Measurements from ENCODE around the gene ZSCAN16.

ZSCAN16 gene

GRCh38 chr6:28111964-28112363, 12.4 kb upstream of the ZSCAN16 start:
- Histone ChIP-seq H3K4me2 (ENCODE audit: low read length) (no peak overlapping the region), H4K20me1 (ENCODE audit: insufficient read depth, low read length) (no peaks in the 10 kb centered on the region), H2AFZ (ENCODE audit: low read length) (no peak overlapping the region), H3K9ac (ENCODE audit: low read length) (no peak overlapping the region), H3F3A (ENCODE audit: insufficient read depth, low read length) (no peaks in the 10 kb centered on the region), H3K36me3 (ENCODE audit: insufficient read depth, low read length) (peaks cover 19% of the 10 kb centered on the region), H3K79me2 (ENCODE audit: insufficient read depth, low read length) (no peaks in the 10 kb centered on the region), H3K27ac (ENCODE audit: low read depth, low read length, poor library complexity, severe bottlenecking) (no peak overlapping the region), H3K9me2 (ENCODE audit: low read depth, low read length) (no peaks in the 10 kb centered on the region), H3K4me3 (ENCODE audit: low read depth, low read length, poor library complexity, severe bottlenecking) (no peak overlapping the region), H3K9me3 (ENCODE audit: low read length) (no peaks in the 10 kb centered on the region), H3K4me1 (ENCODE audit: insufficient read depth, low read length, severe bottlenecking) (no peaks in the 10 kb centered on the region), H3K27me3 (ENCODE audit: insufficient read depth, low read length) (no peaks in the 10 kb centered on the region)
- no peak for TF ChIP-seq EZH2 (IDR thresholded peaks at IDR 0.05; ENCODE audit: borderline replicate concordance, low read length)
- TF ChIP-seq, protein P1, sequence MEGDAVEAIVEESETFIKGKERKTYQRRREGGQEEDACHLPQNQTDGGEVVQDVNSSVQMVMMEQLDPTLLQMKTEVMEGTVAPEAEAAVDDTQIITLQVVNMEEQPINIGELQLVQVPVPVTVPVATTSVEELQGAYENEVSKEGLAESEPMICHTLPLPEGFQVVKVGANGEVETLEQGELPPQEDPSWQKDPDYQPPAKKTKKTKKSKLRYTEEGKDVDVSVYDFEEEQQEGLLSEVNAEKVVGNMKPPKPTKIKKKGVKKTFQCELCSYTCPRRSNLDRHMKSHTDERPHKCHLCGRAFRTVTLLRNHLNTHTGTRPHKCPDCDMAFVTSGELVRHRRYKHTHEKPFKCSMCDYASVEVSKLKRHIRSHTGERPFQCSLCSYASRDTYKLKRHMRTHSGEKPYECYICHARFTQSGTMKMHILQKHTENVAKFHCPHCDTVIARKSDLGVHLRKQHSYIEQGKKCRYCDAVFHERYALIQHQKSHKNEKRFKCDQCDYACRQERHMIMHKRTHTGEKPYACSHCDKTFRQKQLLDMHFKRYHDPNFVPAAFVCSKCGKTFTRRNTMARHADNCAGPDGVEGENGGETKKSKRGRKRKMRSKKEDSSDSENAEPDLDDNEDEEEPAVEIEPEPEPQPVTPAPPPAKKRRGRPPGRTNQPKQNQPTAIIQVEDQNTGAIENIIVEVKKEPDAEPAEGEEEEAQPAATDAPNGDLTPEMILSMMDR (IDR thresholded peaks at IDR 0.05; ENCODE audit: low read length), result no peak

- H3K9me2 ChIP-seq (ENCODE audit: low read depth, low read length), result no peaks in the 10 kb centered on the region
Observed at GRCh38 chr6:28115799-28116198, 8.6 kb upstream of the ZSCAN16 start.

DNA sequence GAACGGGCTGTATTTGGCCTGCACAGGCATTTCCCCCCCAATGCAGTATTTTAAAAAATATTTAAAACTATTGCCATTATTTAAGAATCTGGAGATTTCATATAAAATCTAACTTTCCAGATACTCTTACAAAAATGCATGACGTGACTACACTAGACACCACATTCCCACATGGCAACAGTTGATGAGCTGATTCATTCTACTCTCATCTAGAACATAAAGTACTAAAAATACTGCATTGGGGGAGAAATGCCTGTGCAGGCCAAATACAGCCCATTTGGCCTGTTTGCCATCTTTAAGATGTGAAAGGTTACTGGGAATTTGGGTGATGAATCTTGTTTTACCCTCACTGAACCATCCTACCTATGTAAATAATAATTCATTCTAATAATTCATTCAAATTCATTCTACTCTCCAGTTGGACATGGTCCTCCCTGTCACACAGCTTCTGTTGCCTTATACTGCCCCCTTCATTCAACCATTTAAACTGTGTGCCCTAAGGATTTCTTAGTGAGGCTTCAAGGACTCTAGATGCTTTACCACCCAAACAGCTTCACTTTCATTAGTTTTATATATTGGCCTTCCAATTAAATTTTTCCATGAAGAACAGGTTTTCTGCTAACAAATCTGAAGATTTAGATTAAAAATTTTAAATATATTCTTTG, 6.9 kb upstream of the ZSCAN16 start:
- H3K4me2 ChIP-seq (ENCODE audit: low read length), result no peak overlapping the region
- no peak overlapping the region for H3K4me3 ChIP-seq (ENCODE audit: low read depth, low read length, poor library complexity, severe bottlenecking)
- TF ChIP-seq, protein P1 (IDR thresholded peaks at IDR 0.05; ENCODE audit: low read length), result no peak
- TF ChIP-seq EZH2 (IDR thresholded peaks at IDR 0.05; ENCODE audit: borderline replicate concordance, low read length), result no peak
- no peaks in the 10 kb centered on the region for H3F3A ChIP-seq (ENCODE audit: insufficient read depth, low read length)
- H3K27me3 ChIP-seq (ENCODE audit: insufficient read depth, low read length), result no peaks in the 10 kb centered on the region
- H3K27ac ChIP-seq (ENCODE audit: low read depth, low read length, poor library complexity, severe bottlenecking), result no peak overlapping the region
- no peaks in the 10 kb centered on the region for H3K9me2 ChIP-seq (ENCODE audit: low read depth, low read length)
- no peaks in the 10 kb centered on the region for H3K4me1 ChIP-seq (ENCODE audit: insufficient read depth, low read length, severe bottlenecking)
- no peaks in the 10 kb centered on the region for H3K79me2 ChIP-seq (ENCODE audit: insufficient read depth, low read length)
- no peaks in the 10 kb centered on the region for H4K20me1 ChIP-seq (ENCODE audit: insufficient read depth, low read length)
- no peak overlapping the region for H2AFZ ChIP-seq (ENCODE audit: low read length)
- H3K9me3 ChIP-seq (ENCODE audit: low read length), result no peaks in the 10 kb centered on the region
- peaks cover 35% of the 10 kb centered on the region for H3K36me3 ChIP-seq (ENCODE audit: insufficient read depth, low read length)
- no peak overlapping the region for H3K9ac ChIP-seq (ENCODE audit: low read length)

More at GRCh38 chr6:28115799-28116198, 8.6 kb upstream of the ZSCAN16 start:
- Histone ChIP-seq H3K27ac (ENCODE audit: low read depth, low read length, poor library complexity, severe bottlenecking) (no peak overlapping the region), H3K9ac (ENCODE audit: low read length) (no peak overlapping the region), H3K4me2 (ENCODE audit: low read length) (no peak overlapping the region), H2AFZ (ENCODE audit: low read length) (no peak overlapping the region), H4K20me1 (ENCODE audit: insufficient read depth, low read length) (no peaks in the 10 kb centered on the region), H3K9me3 (ENCODE audit: low read length) (no peaks in the 10 kb centered on the region), H3K79me2 (ENCODE audit: insufficient read depth, low read length) (no peaks in the 10 kb centered on the region), H3K4me3 (ENCODE audit: low read depth, low read length, poor library complexity, severe bottlenecking) (no peak overlapping the region), H3K27me3 (ENCODE audit: insufficient read depth, low read length) (no peaks in the 10 kb centered on the region), H3K36me3 (ENCODE audit: insufficient read depth, low read length) (peaks cover 35% of the 10 kb centered on the region), H3K4me1 (ENCODE audit: insufficient read depth, low read length, severe bottlenecking) (no peaks in the 10 kb centered on the region), H3F3A (ENCODE audit: insufficient read depth, low read length) (no peaks in the 10 kb centered on the region)
- no peak for TF ChIP-seq EZH2 (IDR thresholded peaks at IDR 0.05; ENCODE audit: borderline replicate concordance, low read length)
- TF ChIP-seq, protein P1 (IDR thresholded peaks at IDR 0.05; ENCODE audit: low read length), result no peak
